Ovary (tissue), 3 donors: ENCODE results near the gene PSG7.
"Not testable (repeated sequence)": the region's sequence is repeated elsewhere in the genome, so short reads cannot be mapped to it uniquely, and the experiment has no call there.

Experiments
- CTCF ChIP-seq, 3 donors: fragments of 450-650 bp in 2 of 3; fragments of 200-600 bp in 1 of 3; IDR thresholded peaks; one replicate each; pipeline versions ENCODE4 v1.5.1 to v1.8.0; 2016 to 2022; ENCODE audit warnings: antibody characterized with exemption in 3 of 3, mild to moderate bottlenecking in 1 of 3
- EP300 ChIP-seq: sonication (generic); formaldehyde crosslinking; IDR thresholded peaks from one replicate; pipeline ENCODE4 v1.6.1; 2017; ENCODE audit warnings: antibody characterized with exemption
- POLR2A ChIP-seq: fragments of 450-650 bp; IDR thresholded peaks from one replicate; pipeline ENCODE4 v1.6.1; 2017; ENCODE audit warnings: antibody characterized with exemption, mild to moderate bottlenecking, moderate library complexity
- donor health status: DM: no; HTN: no; CAD: no.

GRCh38 chr19:42937107-42937506 is at the start of gene PSG7:
- TF ChIP-seq EP300; CTCF (IDR thresholded peaks at IDR 0.05); POLR2A: not testable (repeated sequence)
